GM12873 (cell line): ENCODE measurements around the gene RAB10.

ENCODE experiments used
- TF ChIP-seq, protein P1 (sequence below): IDR thresholded peaks from 2 replicates; pipeline ENCODE4 v1.5.1; 2012; ENCODE audit warnings: low read depth, mild to moderate bottlenecking, moderate library complexity, low read length, control low read depth; ENCODE audit not compliant: insufficient read depth; ENCODE audit errors: missing control alignments

Gene RAB10

DNA sequence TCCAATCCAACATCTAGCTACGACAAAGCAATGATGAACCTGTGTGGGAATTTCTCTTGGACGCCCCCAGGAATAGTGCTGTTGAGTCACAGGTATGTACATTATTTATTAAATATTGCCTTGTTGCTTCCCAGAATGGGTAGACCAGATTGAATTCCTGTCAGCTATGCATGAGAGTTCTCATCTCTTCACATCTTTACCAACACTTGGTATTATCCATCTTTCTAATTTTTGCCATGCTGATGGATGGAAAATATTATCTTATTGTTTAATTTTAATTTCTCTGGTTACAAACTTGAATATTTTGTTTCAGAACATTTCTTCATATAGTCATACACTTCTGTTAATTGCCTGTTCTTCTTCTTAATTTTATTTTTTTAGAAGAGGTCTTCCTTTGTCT is 9.6 kb upstream of the RAB10 start:
- TF ChIP-seq, protein P1, sequence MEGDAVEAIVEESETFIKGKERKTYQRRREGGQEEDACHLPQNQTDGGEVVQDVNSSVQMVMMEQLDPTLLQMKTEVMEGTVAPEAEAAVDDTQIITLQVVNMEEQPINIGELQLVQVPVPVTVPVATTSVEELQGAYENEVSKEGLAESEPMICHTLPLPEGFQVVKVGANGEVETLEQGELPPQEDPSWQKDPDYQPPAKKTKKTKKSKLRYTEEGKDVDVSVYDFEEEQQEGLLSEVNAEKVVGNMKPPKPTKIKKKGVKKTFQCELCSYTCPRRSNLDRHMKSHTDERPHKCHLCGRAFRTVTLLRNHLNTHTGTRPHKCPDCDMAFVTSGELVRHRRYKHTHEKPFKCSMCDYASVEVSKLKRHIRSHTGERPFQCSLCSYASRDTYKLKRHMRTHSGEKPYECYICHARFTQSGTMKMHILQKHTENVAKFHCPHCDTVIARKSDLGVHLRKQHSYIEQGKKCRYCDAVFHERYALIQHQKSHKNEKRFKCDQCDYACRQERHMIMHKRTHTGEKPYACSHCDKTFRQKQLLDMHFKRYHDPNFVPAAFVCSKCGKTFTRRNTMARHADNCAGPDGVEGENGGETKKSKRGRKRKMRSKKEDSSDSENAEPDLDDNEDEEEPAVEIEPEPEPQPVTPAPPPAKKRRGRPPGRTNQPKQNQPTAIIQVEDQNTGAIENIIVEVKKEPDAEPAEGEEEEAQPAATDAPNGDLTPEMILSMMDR = no peak

DNA sequence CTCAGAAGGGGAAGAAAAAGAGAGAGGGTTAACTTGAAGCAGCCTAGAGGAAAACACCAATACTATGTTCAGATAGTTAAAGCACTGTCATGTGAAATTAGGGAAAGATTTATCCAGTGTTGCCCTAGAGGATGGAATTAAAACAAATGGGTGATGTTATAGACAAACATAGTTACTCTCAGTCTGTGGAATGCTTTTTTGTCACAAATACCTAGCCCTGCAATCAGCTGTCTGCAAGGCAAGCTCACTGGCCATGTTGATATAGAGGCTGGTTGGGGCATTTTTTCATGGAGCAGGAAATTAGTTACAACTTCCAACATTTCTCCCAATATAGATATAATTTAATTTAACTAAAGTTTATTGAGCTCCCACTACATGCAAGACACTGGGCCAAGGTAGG is 8.4 kb upstream of the RAB10 start:
- TF ChIP-seq, protein P1 = no peak

DNA sequence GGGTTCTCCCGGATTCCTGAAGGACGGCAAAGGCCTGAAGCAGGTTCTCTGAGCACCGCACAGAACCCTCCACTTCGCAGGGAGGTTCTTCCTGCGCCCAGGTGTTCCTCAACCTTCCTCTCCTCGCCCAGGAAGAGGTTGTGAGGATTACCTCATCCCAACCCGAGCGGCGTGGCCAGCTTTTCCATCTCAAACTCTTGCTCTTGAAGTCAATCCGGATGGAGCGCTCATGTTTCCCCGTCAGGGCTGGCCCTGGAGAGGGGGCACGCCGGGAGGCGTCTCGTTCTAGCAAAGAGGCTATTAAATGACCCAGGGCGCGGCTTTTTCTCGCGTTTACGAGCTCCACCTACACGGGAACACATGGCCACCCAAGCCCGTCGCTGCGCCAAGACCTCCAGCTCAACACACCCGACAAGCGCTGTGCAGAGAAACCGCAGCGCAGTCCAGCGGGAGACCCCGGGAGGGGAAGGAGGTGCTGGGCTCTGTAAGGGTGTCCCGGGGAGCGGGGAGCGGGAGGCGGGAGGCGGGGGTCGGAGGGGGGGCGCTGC is 540 bp upstream of the RAB10 start:
- TF ChIP-seq, protein P1 = no peak

DNA sequence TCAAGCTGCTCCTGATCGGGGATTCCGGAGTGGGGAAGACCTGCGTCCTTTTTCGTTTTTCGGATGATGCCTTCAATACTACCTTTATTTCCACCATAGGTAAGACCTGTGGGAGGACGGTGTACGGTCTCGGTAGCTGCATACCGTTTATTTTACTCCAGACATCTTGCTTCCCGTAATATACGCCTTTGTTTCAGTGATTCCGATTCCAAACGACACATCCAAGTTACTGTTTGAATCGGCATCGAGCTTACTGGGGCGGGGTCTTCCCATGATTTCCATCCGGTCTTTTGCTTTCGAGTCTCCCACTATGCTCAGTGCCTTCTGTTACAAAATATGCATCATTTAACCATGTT is 731 bp downstream of the RAB10 start:
- TF ChIP-seq, protein P1 = no peak

DNA sequence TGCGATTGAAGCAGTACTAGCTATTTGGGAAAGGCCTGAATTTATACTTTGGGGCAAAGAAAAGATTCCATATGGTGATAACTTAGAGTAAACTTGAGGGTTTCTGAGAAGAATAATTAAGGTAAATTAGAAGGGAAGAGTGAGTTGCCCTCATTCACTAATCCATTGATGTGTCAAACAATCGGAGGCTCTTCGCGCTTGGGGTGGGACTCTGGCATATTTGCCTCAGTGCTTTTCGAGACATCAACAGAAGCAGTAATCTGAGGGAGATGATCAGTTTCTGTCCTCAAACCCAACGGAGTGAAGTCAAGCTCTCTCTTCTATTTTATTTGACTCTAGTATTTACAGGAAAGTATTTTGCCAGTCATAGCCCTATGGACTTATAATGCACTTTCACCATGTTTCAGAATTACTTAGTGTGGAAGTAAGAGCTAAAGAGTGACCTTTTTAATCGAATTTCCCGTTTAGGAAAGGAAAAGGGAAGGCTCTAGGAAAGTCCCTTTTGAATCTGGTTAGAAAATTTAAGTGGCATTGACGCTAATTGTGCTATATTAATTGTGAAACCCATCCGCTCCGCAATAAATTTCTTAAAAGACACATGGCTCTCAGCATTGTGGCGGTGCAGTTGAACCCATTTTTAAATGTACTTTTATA is 1.3 kb downstream of the RAB10 start:
- TF ChIP-seq, protein P1 = no peak

DNA sequence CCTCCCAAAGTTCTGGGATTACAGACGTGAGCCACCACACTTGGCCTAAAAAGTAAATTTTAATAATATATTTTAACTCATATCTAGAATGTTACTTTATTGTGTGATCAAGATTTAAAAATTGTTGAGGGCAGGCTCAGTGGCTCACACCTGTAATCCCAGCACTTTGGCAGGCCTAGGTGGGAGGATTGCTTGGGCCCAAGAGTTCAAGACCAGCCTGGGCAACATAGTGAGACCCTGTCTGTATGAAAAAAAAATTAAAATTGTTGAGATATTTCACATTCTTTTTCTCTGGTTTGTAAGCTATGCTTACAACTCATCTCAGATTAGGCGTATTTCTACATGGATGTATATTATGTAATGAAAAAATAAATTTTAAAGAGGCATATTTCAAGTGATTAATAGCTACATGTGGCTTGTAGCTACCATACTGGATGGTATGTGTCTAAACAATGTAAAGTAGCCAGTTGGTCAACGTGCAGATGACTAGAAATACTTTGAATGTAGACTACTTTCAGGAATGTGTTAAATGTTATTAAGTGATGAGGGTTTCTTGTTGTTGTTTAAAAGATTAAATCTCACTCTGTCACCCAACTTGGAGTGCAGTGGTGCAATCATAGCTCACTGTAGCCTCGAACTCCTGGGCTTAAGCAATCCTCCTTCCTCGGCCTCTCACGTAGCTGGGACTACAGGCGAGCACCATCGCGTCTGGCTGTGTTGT is 5.9 kb downstream of the RAB10 start:
- TF ChIP-seq, protein P1 = no peak

DNA sequence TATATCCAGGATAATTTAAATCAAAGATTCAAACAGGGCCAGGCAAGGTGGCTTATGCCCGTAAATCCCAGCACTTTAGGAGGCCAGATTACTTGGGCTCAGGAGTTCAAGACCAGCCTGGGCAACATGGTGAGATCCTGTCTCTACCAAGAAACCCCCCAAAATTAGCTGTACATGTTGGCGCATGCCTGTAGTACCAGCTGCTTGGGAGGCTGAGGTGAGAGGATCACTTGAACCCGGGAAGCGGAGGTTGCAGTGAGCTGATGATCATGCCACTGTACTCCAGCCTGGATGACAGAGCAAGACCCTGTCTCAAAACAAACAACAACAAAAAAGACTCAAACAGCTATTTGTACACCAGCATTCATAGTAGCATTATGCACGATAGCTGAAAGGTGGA is 9.2 kb downstream of the RAB10 start:
- TF ChIP-seq, protein P1 = no peak
